Islet of Langerhans (tissue), 1 donor: Measurements from ENCODE around the gene KCNMA1.

Experiments
- FAIRE-seq: peaks from one replicate; lab custom pipeline; 2011; peaks lifted over from hg19 to GRCh38; lab: Jason Lieb, UNC

The KCNMA1 gene

DNA sequence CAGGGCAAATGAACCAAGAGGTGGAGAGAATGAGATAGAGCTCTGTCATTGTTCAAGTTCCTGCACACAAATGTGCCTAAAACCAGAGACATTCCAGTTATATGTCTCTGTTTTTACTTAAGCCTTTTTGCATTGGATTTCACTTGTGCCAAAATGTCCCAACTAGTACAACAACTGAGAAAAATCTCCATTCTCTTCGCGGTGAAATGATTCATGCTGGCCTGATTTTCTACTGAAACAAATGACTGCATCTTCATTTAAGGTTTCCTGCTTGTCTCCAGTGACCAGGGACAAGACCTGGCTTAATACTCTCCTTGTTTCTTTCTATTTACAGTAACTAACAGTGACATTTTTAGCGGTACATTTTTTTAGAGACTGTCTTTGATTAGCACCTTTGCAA is 714.9 kb downstream of the KCNMA1 start:
- FAIRE-seq: no peak

DNA sequence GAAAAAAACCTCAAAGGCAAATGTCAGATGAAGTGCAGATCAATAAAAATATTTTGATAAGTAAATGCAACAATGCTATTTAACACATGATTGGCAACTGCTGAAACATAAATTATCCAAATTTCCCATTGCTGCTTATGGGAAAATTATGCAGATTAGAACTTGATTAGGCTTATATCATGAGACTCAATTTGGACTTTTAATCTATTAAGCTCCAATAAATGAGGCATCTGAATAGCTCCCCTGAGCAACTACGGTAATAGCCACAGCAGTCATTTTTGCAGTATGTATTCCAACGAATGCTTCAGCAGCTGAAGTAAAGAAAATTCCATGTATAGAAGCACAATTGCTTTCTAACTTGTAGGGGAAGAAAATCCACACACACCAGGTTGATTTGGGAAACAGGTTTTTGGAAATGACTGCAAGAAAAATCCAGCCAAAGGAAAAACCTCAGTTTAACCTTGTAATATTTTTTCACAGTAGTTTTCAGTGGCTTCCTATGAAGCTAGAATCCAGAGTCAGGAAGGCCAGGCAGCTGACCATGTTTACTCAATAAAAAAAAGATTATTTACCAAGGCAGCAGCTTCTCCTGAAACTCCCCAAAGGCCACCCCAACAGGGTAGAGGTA is 716.1 kb downstream of the KCNMA1 start:
- FAIRE-seq: no peak

DNA sequence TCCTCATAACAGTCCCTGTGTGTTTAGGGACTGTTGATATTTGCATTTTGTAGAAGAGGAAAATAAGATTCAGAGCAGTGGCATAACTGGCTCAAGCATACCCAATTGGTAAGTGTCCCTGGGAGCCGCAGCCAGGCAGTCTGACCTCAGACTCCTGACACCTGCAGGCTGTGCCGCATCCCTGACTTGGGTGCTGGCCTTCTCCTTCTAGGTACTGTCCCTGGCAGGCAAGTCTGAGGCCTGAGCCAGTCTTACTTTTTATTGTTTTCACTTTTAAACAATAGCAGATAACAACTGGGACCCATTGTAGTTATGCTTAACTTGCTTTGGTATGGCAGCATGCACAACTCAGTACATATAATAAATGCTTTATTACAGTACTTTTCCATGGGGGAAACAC is 717.0 kb downstream of the KCNMA1 start:
- FAIRE-seq: no peak

DNA sequence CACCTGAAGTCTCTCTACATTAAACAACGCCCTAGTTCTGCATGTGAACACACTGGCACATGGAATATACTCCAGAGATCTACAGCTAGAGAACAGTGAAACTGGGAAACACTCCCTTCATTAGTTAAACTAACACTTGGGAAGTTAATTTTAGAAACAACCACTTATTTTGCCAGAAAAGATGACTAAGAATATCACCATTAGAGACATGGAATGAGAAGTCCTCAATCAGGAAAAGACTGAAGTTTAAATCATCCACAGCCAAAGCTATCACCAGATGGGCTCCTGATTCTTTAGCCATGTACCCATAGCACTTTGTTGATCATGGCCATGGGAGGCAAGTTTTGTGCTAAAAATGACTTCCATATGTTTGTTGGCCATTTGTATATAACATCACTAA is 719.5 kb downstream of the KCNMA1 start:
- FAIRE-seq: no peak

DNA sequence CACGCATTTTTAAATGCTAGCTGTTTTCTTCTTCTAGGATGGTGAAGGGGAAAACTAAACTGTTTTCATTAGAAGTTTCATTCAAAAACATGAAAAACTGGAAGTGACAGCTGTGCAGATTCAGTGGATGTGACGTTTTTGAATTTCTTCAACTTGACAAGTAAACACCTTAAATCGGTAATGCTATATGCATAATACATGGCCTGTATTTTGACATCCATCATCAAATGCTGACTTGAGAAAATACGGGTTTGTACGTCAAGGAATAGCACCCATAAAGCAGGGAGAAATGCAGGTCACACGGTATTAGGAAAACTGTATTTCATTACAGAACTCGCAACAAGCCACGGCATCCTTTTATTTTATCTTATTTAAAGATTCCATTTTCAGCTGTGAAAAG is 720.5 kb downstream of the KCNMA1 start:
- no peak for FAIRE-seq

DNA sequence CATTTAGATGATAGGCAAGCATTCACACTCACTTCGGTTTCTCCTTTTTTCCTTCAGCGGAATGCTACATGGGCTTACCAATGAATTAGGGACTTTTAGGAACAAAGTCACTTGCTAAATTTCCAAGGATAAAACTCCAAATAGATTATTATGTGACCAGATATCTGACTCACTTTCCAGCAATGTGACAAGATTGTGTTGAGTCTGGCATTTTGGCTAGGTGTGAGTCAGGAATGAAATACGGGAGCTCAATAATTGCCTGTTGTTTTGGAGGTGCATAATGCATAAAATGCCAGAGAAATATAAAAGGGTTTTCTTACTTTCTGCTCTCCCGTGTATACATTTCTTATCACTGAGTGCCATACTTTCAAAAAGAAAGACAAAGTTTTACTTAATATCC is 721.1 kb downstream of the KCNMA1 start:
- no peak for FAIRE-seq

DNA sequence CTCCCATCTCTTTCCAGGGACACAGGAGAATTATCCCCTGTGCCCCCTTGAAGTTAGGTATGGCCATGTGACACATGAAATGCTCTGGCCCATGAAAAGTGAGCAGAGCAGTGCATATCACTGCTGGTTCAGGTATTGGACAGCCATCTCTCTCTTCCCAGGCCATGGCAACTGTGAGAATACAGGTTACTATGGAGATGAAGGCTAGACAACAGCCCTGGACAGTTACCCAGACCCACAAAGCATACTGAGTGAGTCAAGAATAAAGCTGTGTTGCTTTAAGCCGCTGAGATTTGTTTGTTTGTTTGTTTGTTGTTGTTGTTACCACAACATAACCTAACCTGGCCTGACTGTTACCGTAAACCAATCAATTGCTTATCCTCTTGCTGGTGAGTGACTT is 722.3 kb downstream of the KCNMA1 start:
- FAIRE-seq: no peak

DNA sequence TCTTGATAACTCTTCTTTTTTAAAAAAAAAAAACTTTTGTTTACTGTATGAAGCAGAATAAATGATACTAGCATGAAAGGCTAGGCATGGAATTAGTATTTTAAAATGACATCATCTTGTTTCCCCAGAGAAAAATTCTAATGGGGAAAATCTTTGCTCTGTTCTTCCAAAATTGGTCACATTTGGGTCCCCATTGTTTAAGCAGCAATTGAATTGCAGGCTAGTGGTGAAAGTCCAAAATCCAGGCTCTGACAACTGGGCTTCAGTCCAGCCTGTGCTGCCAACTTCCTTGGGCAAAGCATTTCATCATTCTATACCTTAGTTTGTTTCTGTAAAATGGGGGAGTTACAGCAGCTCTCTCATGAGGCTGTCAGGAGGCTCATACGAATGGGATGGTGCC is 726.4 kb downstream of the KCNMA1 start:
- FAIRE-seq: no peak

DNA sequence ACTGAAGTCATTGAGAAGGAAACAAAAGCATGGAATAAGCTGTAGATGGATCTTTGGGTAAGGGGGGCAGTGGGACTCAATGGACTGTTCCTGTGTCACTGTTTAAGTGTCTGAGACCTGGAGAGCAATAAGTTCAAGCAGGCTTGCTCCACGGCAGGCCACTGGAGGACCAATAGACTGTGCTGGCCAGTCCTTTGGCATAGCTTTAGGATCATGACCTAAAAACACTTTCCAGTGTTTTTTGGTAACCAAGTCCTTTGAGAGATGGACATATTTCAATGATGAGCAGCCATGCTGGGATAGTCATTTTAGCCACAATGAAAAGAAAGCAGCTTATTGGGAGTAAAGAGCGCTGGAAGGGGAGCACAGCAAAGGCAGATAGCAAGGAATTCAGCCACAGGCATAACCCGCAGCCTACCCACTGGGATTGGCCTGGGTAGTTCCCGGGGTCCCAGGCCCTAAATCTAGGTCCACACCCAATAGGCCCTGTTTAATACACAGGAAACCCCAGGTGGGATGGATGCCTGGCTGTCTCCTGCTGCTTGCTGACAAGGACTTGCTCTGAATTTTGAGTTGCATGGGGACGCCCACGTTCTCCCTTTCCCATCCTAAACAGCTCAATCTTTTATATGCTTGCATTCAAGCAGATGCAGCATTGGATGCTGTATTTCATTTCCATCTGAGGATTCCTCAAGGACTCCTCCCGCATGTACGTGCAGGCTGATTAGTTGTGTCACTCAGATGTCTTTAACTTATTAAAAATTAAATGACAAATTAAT is 727.2 kb downstream of the KCNMA1 start:
- FAIRE-seq: no peak

DNA sequence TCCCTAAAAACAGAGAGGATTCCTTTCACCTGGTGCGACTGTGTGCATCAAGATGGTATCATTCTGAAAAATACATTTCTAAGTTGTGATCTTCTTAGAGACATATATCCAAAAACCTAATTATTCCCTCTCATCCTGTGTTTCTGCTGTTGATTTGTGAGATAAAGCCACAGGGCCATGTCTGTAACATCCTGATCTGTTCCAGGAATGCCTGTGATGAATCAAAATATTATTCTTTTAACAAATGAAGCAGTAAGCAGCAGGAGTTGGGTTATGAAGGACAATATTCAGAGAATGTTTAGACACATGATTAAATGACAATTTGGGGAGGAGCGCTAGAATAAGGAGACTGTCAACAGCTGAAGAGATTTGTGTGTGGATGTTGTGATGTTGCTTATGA is 731.4 kb downstream of the KCNMA1 start:
- FAIRE-seq: no peak

DNA sequence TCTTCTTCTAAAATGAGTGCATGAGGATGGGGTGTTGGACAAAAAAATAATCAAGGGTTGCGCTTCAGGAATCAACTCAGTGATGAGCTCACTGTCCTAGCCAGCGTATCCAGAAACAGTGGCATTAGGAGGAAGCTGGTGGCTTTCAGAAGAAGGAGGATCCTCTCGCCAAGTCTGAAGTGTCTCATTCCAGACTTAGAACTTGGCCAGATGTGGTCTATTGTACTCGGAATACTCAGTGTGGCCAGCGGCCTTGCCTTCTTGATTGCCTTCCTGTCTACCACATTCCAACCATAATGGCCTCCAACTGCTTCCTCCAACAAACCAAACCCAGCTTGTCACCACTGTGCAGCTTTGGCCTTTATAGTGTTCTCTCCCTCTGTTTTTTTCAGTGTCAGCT is 732.4 kb downstream of the KCNMA1 start:
- FAIRE-seq: no peak

DNA sequence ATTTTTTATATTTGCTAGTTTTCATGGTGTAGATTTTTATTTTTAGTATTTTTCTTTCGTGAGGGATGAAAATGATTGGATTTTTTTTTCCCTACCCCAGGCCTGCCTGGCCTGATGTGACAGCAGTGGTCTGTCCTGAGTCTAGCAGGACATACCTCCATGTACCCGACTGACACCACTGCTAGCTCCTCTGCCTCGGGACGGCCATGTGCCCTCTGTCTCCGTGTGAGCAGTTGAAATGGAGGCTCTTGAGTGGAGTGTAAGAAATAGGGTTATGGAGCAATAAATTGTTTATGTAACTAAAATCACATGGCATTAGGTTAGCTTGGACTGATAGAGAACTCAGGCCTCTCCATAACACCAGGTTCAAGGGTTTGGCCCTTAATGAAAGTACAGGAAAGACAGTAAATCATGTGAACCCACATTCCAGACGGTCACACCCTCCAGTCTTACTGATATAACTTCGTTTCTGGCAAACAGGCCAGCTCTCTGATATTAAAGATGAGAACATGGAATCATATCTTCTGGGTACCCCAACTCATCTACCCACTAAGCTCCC is 734.1 kb downstream of the KCNMA1 start:
- FAIRE-seq: no peak

DNA sequence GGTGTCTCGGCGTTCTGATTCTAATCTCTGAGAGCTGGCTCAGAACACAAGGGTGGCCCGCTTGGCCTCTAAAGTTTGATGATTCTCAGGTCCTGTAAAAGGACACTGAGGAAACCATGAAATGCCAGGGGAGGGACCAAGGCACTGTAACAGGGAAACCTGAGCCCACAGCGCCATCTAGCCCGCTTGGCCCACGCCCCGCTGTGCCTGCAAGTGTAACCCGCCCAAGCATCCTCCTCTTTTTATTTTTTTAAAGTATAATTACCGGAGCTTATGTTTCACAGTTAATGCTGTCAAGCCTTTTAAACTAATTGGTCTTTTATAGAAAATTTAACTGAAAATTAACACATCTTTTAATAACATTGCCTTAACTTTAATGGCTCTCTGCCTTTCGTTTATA is 734.7 kb downstream of the KCNMA1 start:
- no peak for FAIRE-seq

DNA sequence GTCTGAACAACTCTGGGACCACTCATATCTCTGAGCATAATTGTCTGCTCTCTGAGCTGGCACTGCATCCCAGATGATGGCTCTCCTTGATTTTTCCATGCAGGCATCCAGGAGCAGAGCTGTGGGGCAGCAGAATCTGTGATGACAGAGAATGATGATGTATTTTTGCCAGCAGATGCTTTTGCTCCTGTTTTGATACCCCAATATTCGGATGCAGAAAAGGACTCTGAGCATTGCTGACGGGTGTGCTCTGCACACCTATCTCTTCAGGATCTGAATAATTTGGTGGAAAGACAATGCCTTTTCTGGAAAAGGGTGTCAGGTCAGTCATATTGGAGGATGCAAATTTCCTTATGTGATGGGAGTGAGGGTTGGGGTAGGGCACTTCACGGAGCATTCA is 735.9 kb downstream of the KCNMA1 start:
- FAIRE-seq: no peak

DNA sequence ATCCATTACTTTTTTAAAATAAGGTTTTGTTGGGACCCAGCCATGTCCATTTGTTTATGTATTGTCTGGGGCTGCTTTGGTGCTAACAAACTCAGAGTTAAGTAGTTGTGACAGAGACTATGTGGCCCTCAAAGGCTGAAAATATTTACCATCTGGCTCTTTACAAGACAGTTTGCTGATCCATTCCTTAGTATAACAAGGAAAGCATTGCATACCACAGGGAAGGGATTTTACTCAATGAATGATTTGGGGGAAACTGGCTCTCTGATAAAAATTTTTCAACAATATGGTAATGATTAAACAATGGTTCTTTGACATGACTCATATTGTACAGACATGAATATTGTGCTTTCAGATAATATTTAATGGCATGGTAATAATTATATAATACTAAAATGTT is 738.1 kb downstream of the KCNMA1 start:
- no peak for FAIRE-seq

DNA sequence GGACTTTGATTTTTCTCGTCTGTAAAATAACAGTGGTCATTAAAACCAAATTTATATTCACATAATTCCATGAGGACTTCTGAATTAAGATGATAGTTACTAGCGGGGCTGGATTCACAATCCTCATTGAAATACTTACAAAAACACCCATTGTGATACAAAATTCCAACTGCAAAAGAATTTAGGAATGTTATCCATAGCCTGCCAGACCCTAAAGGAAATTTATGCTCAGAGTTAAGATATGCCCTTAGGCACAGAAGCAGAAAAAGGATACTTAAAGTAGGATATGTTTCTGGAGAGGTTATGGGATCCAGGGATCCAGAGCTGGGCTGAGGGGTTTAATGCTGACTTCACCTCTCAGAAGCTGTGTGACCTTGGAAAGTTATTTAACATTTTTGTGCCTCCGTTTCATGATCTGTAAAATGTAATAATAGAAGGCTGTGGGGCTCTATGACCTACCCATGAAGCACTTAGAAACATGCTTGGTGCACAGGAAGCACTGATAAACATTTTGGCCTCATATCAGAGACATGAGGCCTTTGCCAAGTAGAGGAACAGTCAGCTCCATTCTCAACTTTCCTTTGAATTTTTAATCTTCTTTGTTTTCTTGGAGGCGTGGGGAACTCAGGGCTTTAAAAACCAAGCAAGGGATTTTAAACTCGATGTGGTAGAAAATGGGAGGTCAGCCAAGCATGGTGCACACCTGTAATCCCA is 744.7 kb downstream of the KCNMA1 start:
- FAIRE-seq: no peak

DNA sequence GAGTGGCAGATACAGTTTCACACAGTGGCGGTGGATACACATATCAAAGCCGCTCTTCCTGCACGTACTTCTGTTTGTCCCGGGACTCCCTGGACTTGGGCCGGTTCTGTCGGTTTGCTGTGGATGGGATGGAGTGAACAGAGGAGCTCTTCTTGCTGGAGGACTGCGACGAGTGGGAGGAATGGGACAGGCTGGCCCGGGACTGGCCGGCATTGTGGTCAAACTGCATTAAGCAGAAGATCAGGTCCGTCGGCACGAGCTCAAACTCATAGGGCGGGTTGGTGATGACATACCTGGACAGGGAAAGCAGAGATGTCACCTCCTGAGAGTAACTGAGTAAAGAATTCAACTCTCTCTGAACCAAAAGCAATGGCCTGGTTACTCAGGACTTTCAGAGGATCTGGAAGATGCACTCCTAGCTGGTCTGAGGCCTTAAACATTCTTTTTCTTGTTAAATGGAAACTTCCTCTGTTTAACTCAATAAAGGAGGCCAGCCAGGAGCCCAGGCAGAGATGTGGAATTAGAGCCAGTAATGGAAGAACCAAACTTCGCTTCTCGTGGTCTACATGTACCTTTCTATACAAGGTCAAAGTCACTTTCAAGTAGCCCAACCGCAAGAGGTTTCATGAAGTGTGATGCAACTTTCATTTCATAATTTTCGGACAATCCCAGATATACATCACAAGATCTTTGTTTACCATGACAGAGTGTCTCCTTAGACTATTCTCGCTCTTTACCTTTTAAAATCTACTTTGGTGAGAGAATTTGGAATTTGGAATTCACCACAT is 750.2 kb downstream of the KCNMA1 start:
- no peak for FAIRE-seq

DNA sequence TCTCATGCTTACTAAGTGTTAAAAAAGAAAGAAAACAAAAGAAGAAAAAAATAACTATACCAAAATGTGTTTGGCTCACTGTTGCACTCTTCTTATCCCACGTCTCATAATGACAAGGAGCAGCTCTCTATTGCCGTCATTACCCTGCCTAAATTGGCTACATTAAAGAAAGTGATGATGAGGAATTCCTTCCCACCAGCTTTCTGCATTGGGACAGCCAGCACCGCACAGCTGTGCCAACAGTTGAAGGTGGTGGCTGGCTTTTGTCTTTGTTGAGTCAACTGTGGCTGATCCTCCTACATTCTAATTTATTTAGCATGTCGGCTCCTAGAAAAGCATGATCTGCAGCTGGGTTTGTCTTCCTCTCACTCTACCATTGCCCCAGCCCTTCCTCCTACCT is 751.8 kb downstream of the KCNMA1 start:
- FAIRE-seq: no peak

DNA sequence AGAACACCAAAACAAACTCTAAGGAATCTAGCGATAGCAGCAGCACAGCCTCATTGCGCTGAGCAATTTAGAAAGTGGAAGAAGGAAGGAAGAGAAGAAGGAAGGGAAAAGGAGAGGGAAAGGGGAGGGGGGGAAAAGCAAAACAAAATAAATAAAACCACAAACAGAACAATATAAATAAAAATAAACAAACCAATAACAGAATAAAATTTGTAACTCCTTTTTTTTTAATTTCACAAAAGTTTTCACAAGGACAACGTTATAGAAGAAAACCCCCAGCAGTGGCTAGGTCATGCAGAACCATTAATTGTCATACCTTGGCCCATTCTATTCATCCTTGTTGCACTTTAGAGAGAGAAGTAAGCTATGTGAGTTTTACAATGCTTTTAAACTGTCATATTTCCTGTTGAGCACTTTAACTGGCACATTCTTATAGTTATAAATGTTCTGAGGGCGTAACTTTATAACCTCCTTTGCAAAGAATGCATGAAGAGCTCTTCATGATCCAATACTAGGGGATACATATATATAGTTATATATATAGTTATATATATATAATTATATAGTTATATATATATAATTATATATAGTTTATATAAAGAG is 752.8 kb downstream of the KCNMA1 start:
- no peak for FAIRE-seq

DNA sequence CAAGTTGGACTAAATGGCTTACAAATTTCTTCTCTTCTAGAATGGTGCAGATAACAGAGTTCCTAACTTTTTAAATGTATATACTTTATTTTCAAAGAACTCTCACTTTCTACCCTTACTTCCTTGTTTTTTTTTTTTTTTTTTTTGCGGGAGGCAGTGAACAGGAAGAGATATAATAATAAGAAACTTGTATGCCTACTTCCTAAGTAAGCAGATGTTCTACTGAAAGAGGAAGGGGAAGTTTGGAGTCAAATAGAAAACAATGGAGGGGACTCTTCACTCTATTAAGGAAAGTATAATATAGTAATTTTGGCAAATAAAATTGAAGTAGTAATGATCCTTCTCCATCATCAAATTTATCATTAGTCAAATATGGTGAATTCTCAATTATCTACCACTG is 754.0 kb downstream of the KCNMA1 start:
- no peak for FAIRE-seq

DNA sequence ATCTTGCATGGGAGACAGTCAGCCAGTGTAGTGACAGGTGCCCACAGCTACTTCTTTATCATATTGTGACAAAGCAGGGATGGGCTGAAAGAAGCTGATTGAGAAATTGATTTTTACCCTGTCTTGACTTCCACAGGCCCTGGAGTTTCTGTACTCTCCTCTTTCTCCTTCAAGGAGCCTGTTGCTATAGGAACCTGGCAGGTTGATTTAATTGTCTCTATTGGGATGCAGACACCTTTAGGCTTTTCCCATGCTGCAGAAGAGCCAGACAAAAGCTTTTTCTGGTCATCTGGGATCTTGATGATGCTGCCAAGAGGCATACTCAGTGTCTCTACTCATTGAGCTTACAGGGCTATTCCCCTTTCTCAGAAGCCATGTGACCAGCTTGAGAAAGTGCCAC is 754.8 kb downstream of the KCNMA1 start:
- FAIRE-seq: no peak

DNA sequence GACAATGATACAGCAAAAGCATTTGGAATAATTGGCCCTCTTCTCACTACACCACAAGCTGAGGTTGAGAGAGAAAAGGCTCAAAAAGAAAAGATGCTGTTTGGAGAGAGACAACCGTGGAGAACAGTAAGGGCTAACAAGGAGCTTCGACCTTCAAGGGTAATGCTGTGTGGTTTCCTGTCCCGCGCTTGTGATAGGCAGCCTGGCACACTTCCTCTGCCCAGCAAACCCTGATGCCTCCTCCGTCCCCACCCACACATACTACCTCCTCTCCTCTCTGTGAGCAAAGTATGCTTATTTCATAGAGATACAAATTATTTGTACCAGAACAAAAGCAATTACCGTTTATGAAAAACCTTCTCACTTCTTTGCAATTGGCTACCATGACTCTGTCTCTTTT is 755.4 kb downstream of the KCNMA1 start:
- FAIRE-seq: no peak
